H1 (cell line): ENCODE measurements around the gene GOLIM4. TPM values are rescaled to one million over a fixed set of nuclear protein-coding genes. Genes with fewer than 3 reads are reported as not detected.

Experiments used
- CTBP2 ChIP-seq: IDR thresholded peaks from 2 replicates; pipeline ENCODE4 v1.7.0; 2011; ENCODE audit warnings: borderline replicate concordance, mild to moderate bottlenecking, moderate library complexity, mixed read lengths, low read length; ENCODE audit not compliant: insufficient read depth, insufficient read length
- PHF8 ChIP-seq: fragments of 200-600 bp; sonication (generic); conservative IDR thresholded peaks from 2 replicates; pipeline ENCODE4 v1.7.1; 2012; ENCODE audit warnings: low read depth, mild to moderate bottlenecking, inconsistent platforms, low read length, moderate library complexity
- YY1 ChIP-seq: IDR thresholded peaks from 2 replicates; pipeline ENCODE4 v1.6.1; 2011; ENCODE audit warnings: low read depth, mild to moderate bottlenecking, low read length
- polyA plus RNA-seq, 7 experiments: library from polyadenylated mRNA; depleted of rRNA in 3 of 7; stranded (reverse) in 5 of 7; unstranded in 2 of 7; fragments of >200 nt in 5 of 7; fragments of 200-250 nt in 2 of 7; gene quantifications; 1 replicate in 5 of 7; 2 replicates in 1 of 7; 4 replicates in 1 of 7; pipeline versions ENCODE4 v1.2.1 to v1.2.3, GENCODE V29; 2011 to 2013; ENCODE audit warnings: missing spikeins in 2 of 7, mixed read lengths in 2 of 7
- total RNA-seq: library from RNA; stranded (reverse); fragmentation: NEBNext Ultra II Directional; extraction: Animal tissue kit (Norgen Biotek cat#: 25700); gene quantifications from 2 replicates; pipeline ENCODE4 v1.2.1, GENCODE V29; 2021
- TF ChIP-seq, protein P1 (sequence below): fragments of 300-600 bp; sonication (generic); IDR thresholded peaks from 2 replicates; pipeline ENCODE4 v1.7.1; 2012; ENCODE audit warnings: low read length, moderate library complexity, mild to moderate bottlenecking, inconsistent platforms; ENCODE audit not compliant: insufficient replicate concordance

The GOLIM4 gene
- total and polyA plus RNA-seq, 2 of the 8 experiments (the other 6 are each of a cell fraction or from before 2014, with no cell fraction given), result 5.6 to 29.7 TPM

GRCh38 chr3:167967257-167968036, 128.3 kb downstream of the GOLIM4 start (continued):
- TF ChIP-seq, protein P1, sequence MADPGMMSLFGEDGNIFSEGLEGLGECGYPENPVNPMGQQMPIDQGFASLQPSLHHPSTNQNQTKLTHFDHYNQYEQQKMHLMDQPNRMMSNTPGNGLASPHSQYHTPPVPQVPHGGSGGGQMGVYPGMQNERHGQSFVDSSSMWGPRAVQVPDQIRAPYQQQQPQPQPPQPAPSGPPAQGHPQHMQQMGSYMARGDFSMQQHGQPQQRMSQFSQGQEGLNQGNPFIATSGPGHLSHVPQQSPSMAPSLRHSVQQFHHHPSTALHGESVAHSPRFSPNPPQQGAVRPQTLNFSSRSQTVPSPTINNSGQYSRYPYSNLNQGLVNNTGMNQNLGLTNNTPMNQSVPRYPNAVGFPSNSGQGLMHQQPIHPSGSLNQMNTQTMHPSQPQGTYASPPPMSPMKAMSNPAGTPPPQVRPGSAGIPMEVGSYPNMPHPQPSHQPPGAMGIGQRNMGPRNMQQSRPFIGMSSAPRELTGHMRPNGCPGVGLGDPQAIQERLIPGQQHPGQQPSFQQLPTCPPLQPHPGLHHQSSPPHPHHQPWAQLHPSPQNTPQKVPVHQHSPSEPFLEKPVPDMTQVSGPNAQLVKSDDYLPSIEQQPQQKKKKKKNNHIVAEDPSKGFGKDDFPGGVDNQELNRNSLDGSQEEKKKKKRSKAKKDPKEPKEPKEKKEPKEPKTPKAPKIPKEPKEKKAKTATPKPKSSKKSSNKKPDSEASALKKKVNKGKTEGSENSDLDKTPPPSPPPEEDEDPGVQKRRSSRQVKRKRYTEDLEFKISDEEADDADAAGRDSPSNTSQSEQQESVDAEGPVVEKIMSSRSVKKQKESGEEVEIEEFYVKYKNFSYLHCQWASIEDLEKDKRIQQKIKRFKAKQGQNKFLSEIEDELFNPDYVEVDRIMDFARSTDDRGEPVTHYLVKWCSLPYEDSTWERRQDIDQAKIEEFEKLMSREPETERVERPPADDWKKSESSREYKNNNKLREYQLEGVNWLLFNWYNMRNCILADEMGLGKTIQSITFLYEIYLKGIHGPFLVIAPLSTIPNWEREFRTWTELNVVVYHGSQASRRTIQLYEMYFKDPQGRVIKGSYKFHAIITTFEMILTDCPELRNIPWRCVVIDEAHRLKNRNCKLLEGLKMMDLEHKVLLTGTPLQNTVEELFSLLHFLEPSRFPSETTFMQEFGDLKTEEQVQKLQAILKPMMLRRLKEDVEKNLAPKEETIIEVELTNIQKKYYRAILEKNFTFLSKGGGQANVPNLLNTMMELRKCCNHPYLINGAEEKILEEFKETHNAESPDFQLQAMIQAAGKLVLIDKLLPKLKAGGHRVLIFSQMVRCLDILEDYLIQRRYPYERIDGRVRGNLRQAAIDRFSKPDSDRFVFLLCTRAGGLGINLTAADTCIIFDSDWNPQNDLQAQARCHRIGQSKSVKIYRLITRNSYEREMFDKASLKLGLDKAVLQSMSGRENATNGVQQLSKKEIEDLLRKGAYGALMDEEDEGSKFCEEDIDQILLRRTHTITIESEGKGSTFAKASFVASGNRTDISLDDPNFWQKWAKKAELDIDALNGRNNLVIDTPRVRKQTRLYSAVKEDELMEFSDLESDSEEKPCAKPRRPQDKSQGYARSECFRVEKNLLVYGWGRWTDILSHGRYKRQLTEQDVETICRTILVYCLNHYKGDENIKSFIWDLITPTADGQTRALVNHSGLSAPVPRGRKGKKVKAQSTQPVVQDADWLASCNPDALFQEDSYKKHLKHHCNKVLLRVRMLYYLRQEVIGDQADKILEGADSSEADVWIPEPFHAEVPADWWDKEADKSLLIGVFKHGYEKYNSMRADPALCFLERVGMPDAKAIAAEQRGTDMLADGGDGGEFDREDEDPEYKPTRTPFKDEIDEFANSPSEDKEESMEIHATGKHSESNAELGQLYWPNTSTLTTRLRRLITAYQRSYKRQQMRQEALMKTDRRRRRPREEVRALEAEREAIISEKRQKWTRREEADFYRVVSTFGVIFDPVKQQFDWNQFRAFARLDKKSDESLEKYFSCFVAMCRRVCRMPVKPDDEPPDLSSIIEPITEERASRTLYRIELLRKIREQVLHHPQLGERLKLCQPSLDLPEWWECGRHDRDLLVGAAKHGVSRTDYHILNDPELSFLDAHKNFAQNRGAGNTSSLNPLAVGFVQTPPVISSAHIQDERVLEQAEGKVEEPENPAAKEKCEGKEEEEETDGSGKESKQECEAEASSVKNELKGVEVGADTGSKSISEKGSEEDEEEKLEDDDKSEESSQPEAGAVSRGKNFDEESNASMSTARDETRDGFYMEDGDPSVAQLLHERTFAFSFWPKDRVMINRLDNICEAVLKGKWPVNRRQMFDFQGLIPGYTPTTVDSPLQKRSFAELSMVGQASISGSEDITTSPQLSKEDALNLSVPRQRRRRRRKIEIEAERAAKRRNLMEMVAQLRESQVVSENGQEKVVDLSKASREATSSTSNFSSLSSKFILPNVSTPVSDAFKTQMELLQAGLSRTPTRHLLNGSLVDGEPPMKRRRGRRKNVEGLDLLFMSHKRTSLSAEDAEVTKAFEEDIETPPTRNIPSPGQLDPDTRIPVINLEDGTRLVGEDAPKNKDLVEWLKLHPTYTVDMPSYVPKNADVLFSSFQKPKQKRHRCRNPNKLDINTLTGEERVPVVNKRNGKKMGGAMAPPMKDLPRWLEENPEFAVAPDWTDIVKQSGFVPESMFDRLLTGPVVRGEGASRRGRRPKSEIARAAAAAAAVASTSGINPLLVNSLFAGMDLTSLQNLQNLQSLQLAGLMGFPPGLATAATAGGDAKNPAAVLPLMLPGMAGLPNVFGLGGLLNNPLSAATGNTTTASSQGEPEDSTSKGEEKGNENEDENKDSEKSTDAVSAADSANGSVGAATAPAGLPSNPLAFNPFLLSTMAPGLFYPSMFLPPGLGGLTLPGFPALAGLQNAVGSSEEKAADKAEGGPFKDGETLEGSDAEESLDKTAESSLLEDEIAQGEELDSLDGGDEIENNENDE, result no peak
- TF ChIP-seq CTBP2, result no peak
- TF ChIP-seq YY1, result no peak
- TF ChIP-seq PHF8, result no peak
